ENCODE data around the gene LRP2BP. TPM values are rescaled to one million over a fixed set of nuclear protein-coding genes. Genes with fewer than 3 reads are reported as not detected.
A peak's percentile ranks its signal among the peaks of the same experiment; 100 is the strongest.

The LRP2BP gene
- total RNA-seq, 1 experiment from 2014 or later, result 0.20 TPM

DNA sequence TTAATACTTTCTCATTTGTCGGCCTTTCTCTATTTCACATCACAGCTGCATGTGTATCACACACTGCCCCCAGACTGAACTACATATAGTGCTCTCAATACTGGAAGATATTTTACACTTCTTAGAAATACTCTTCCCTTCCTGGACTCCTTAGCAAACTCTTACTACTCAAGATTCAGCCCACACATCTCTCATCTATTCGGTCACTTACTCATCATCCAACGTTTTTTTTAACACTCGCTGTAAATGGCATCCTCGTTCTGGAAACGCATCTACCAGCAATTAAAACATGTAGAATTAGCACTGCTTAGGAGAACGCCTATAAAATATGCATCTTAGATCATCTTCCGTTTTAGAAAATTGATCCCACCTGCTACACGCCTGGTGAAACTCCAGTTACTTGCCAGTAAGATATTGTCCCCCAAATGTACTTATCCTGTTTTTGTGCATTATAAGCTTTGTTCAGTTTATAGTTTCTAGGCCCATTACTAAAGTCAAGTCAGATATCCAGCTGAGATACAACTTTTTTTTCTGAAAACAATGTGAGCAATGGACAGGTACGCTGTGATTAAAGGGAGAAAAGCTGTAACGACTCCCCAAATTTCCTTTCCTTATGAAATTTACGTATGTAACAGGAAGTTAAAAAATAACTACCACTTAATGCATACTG lies 1.0 kb downstream of the LRP2BP start:
- H3K27me3 Mint-ChIP-seq (ENCODE audit: insufficient read depth, unreplicated experiment), result no peaks in the 10 kb centered on the region
- H3K36me3 ChIP-seq (ENCODE audit: control insufficient read depth, insufficient read depth, low read length), result no peaks in the 10 kb centered on the region
- intact Hi-C loops (cut with micrococcal nuclease; ENCODE audit: unreplicated experiment), result loop anchor here (5.0 to 10.0 kb wide), 3 partner anchors 157 to 640 kb away; partner anchors contain the start of gene SLC25A4
- no peak overlapping the region for H3K27ac Mint-ChIP-seq (ENCODE audit: unreplicated experiment)
- H3K4me1 Mint-ChIP-seq (ENCODE audit: low read depth, unreplicated experiment), result peaks cover 7% of the 10 kb centered on the region
- TF ChIP-seq, protein P1, sequence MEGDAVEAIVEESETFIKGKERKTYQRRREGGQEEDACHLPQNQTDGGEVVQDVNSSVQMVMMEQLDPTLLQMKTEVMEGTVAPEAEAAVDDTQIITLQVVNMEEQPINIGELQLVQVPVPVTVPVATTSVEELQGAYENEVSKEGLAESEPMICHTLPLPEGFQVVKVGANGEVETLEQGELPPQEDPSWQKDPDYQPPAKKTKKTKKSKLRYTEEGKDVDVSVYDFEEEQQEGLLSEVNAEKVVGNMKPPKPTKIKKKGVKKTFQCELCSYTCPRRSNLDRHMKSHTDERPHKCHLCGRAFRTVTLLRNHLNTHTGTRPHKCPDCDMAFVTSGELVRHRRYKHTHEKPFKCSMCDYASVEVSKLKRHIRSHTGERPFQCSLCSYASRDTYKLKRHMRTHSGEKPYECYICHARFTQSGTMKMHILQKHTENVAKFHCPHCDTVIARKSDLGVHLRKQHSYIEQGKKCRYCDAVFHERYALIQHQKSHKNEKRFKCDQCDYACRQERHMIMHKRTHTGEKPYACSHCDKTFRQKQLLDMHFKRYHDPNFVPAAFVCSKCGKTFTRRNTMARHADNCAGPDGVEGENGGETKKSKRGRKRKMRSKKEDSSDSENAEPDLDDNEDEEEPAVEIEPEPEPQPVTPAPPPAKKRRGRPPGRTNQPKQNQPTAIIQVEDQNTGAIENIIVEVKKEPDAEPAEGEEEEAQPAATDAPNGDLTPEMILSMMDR (IDR thresholded peaks at IDR 0.05; ENCODE audit: insufficient read depth in 1 of 2, low read depth in 1 of 2, low read length in 1 of 2, severe bottlenecking in 1 of 2, unreplicated experiment in 1 of 2), result no peak
- POLR2A ChIA-PET, result no interaction called here
- H3K27me3 ChIP-seq (replicated peaks; ENCODE audit: control insufficient read depth, insufficient read depth, low read length), result no peaks in the 10 kb centered on the region
- no TSS peak for BruUV-seq (replicated peaks)
- H3K9me3 ChIP-seq, result no peaks in the 10 kb centered on the region
- DNase-seq, result no peak
- peak overlapping the region; percentile 89 for H3K4me3 Mint-ChIP-seq (ENCODE audit: unreplicated experiment)
- peaks cover 8% of the 10 kb centered on the region for H3K9me3 Mint-ChIP-seq (ENCODE audit: unreplicated experiment)
- H3K4me3 ChIP-seq (ENCODE audit: low read depth, low read length), result peak overlapping the region; percentile 85
- H3K4me1 ChIP-seq, result no peaks in the 10 kb centered on the region
- H3K36me3 Mint-ChIP-seq (ENCODE audit: insufficient read depth, unreplicated experiment), result peaks cover 18% of the 10 kb centered on the region
- CTCF ChIA-PET, result no interaction called here

GRCh38 chr4:185392156-185392555 lies 3.6 kb downstream of the LRP2BP start:
- no peaks in the 10 kb centered on the region for H3K27me3 Mint-ChIP-seq (ENCODE audit: insufficient read depth, unreplicated experiment)
- ChIA-PET CTCF (no interaction called here), POLR2A (no interaction called here)
- Histone ChIP-seq H3K4me3 (ENCODE audit: low read depth, low read length) (no peak overlapping the region), H3K27me3 (replicated peaks; ENCODE audit: control insufficient read depth, insufficient read depth, low read length) (no peaks in the 10 kb centered on the region), H3K36me3 (ENCODE audit: control insufficient read depth, insufficient read depth, low read length) (no peaks in the 10 kb centered on the region), H3K4me1 (no peaks in the 10 kb centered on the region), H3K9me3 (no peaks in the 10 kb centered on the region)
- H3K27ac Mint-ChIP-seq (ENCODE audit: unreplicated experiment), result no peak overlapping the region
- H3K9me3 Mint-ChIP-seq (ENCODE audit: unreplicated experiment), result peaks cover 8% of the 10 kb centered on the region
- DNase-seq, result no peak
- TF ChIP-seq, protein P1 (IDR thresholded peaks at IDR 0.05; ENCODE audit: insufficient read depth in 1 of 2, low read depth in 1 of 2, low read length in 1 of 2, severe bottlenecking in 1 of 2, unreplicated experiment in 1 of 2), result no peak
- no peak overlapping the region for H3K4me3 Mint-ChIP-seq (ENCODE audit: unreplicated experiment)
- BruUV-seq (replicated peaks), result no TSS peak
- peaks cover 7% of the 10 kb centered on the region for H3K4me1 Mint-ChIP-seq (ENCODE audit: low read depth, unreplicated experiment)
- intact Hi-C loops (cut with micrococcal nuclease; ENCODE audit: unreplicated experiment), result loop anchor here (10.0 kb wide), 2 partner anchors 247 to 643 kb away; partner anchors contain the start of gene SLC25A4
- peaks cover 16% of the 10 kb centered on the region for H3K36me3 Mint-ChIP-seq (ENCODE audit: insufficient read depth, unreplicated experiment)

DNA sequence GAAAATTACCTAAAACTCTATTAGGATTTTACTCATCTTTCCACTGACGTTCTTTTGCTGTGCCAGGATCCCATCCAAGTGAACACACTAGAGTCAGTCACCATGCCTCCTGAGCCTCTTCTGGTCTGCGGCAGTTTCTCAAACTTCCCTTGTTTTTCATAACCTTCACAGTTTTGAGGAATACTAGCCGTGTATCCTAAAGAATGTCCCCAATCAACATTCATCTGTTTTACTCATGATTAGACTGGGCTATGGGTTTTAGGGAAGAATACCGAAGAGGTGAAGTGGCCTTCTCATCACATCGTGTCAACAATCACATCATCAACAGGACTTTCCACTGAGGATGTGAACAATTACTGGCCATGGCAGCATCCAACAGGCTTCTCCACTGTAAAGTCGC lies 4.8 kb downstream of the LRP2BP start:
- H3K4me3 Mint-ChIP-seq (ENCODE audit: unreplicated experiment), result no peak overlapping the region
- TF ChIP-seq, protein P1 (IDR thresholded peaks at IDR 0.05; ENCODE audit: insufficient read depth in 1 of 2, low read depth in 1 of 2, low read length in 1 of 2, severe bottlenecking in 1 of 2, unreplicated experiment in 1 of 2), result no peak

More for the DNA sequence above, 4.8 kb downstream of the LRP2BP start:
- POLR2A ChIA-PET, result no interaction called here
- H3K9me3 Mint-ChIP-seq (ENCODE audit: unreplicated experiment), result peaks cover 8% of the 10 kb centered on the region
- no peak overlapping the region for H3K27ac Mint-ChIP-seq (ENCODE audit: unreplicated experiment)
- peaks cover 4% of the 10 kb centered on the region for H3K36me3 Mint-ChIP-seq (ENCODE audit: insufficient read depth, unreplicated experiment)
- Histone ChIP-seq H3K27me3 (replicated peaks; ENCODE audit: control insufficient read depth, insufficient read depth, low read length) (no peaks in the 10 kb centered on the region), H3K4me1 (no peaks in the 10 kb centered on the region), H3K9me3 (no peaks in the 10 kb centered on the region), H3K4me3 (ENCODE audit: low read depth, low read length) (no peak overlapping the region), H3K36me3 (ENCODE audit: control insufficient read depth, insufficient read depth, low read length) (no peaks in the 10 kb centered on the region)
- BruUV-seq (replicated peaks), result no TSS peak
- DNase-seq, result no peak
- intact Hi-C loops (cut with micrococcal nuclease; ENCODE audit: unreplicated experiment), result loop anchor here (10.0 kb wide), 2 partner anchors 246 to 644 kb away; partner anchors contain the start of gene SLC25A4
- CTCF ChIA-PET, result no interaction called here
- H3K4me1 Mint-ChIP-seq (ENCODE audit: low read depth, unreplicated experiment), result peaks cover 7% of the 10 kb centered on the region
- no peaks in the 10 kb centered on the region for H3K27me3 Mint-ChIP-seq (ENCODE audit: insufficient read depth, unreplicated experiment)
